WTC11 (cell line): ENCODE data around the gene COLQ. TPM values are rescaled to one million over a fixed set of nuclear protein-coding genes. Genes with fewer than 3 reads are reported as not detected.

Source experiments
- ATAC-seq: fragments of 200-7000 bp; cut with Tn5 transposase; 2 replicates; pipeline ENCODE4 v1.10.0; 2021; ENCODE audit warnings: mild to moderate bottlenecking, moderate library complexity
- CTCF ChIA-PET: fragments of 300-600 bp; sonication (Branson Sonifier 250); formaldehyde crosslinking; loops from one replicate; lab custom pipeline; 2021; ENCODE audit warnings: antibody characterized with exemption; lab: Charles Lee
- POLR2A ChIA-PET: fragments of 350-600 bp; sonication (Branson Sonifier 250); formaldehyde crosslinking; loops from one replicate; lab custom pipeline; 2021; ENCODE audit warnings: antibody characterized with exemption; lab: Charles Lee
- DNase-seq: peaks from one replicate; pipeline ENCODE4 v3.0.0; 2021; ENCODE audit warnings: low spot score
- H3K27ac Mint-ChIP-seq: 2 replicates; pipeline ENCODE4 v1.8.0; 2021; ENCODE audit warnings: mixed read lengths
- H3K27me3 Mint-ChIP-seq: 2 replicates; pipeline ENCODE4 v1.8.0; 2021; ENCODE audit warnings: low read depth, mild to moderate bottlenecking, moderate library complexity, mixed read lengths
- H3K36me3 Mint-ChIP-seq: 2 replicates; pipeline ENCODE4 v1.8.0; 2021; ENCODE audit warnings: mixed read lengths
- H3K4me1 Mint-ChIP-seq: 2 replicates; pipeline ENCODE4 v1.8.0; 2022; ENCODE audit warnings: mixed read lengths
- H3K4me3 Mint-ChIP-seq: 2 replicates; pipeline ENCODE4 v1.8.0; 2021; ENCODE audit warnings: mild to moderate bottlenecking, moderate library complexity, mixed read lengths
- H3K9me3 Mint-ChIP-seq: 2 replicates; pipeline ENCODE4 v1.8.0; 2021; ENCODE audit warnings: mixed read lengths
- ATF1 ChIP-seq: sonication (generic); formaldehyde crosslinking; IDR thresholded peaks from 2 replicates; pipeline ENCODE4 v1.8.1; 2023; ENCODE audit warnings: mild to moderate bottlenecking, moderate library complexity, missing genetic modification reagents
- CREM ChIP-seq: sonication (generic); formaldehyde crosslinking; IDR thresholded peaks from 2 replicates; pipeline ENCODE4 v1.8.1; 2022; ENCODE audit warnings: mild to moderate bottlenecking, missing genetic modification reagents, moderate library complexity
- EMX1 ChIP-seq: fragments of 250-450 bp; sonication (Bioruptor Pico); IDR thresholded peaks from 2 replicates; pipeline ENCODE4 v1.8.0; 2021; ENCODE audit warnings: mild to moderate bottlenecking
- ESRRA ChIP-seq: sonication (generic); formaldehyde crosslinking; IDR thresholded peaks from 2 replicates; pipeline ENCODE4 v1.8.1; 2022; ENCODE audit warnings: mild to moderate bottlenecking, missing genetic modification reagents, borderline replicate concordance
- GABPB1 ChIP-seq: sonication (generic); formaldehyde crosslinking; IDR thresholded peaks from 2 replicates; pipeline ENCODE4 v1.8.1; 2023; ENCODE audit warnings: mild to moderate bottlenecking, missing genetic modification reagents
- GTF2I ChIP-seq: fragments of 250-450 bp; sonication (Bioruptor Pico); conservative IDR thresholded peaks from 2 replicates; pipeline ENCODE4 v1.4.0; 2021; ENCODE audit warnings: mild to moderate bottlenecking
- HMGXB4 ChIP-seq: sonication (generic); formaldehyde crosslinking; IDR thresholded peaks from 2 replicates; pipeline ENCODE4 v1.8.1; 2023; ENCODE audit warnings: mild to moderate bottlenecking, moderate library complexity, missing genetic modification reagents
- MXD4 ChIP-seq: fragments of 250-450 bp; sonication (Bioruptor Pico); IDR thresholded peaks from 2 replicates; pipeline ENCODE4 v1.8.0; 2021; ENCODE audit warnings: mild to moderate bottlenecking, moderate library complexity, borderline replicate concordance
- NFATC4 ChIP-seq: fragments of 250-450 bp; sonication (Bioruptor Pico); IDR thresholded peaks from 2 replicates; pipeline ENCODE4 v1.9.0; 2021; ENCODE audit warnings: mild to moderate bottlenecking
- NFYB ChIP-seq: sonication (generic); formaldehyde crosslinking; conservative IDR thresholded peaks from 2 replicates; pipeline ENCODE4 v1.8.0; 2022; ENCODE audit warnings: low read depth, missing genetic modification reagents
- NR2C2 ChIP-seq: sonication (generic); formaldehyde crosslinking; IDR thresholded peaks from 2 replicates; pipeline ENCODE4 v1.8.0; 2022; ENCODE audit warnings: mild to moderate bottlenecking, missing genetic modification reagents
- PRDM15 ChIP-seq: sonication (generic); formaldehyde crosslinking; IDR thresholded peaks from 2 replicates; pipeline ENCODE4 v1.8.0; 2022; ENCODE audit warnings: missing genetic modification reagents
- SMAD4 ChIP-seq: sonication (generic); formaldehyde crosslinking; IDR thresholded peaks from 2 replicates; pipeline ENCODE4 v1.8.0; 2022; ENCODE audit warnings: mild to moderate bottlenecking, missing genetic modification reagents
- TP53 ChIP-seq: sonication (generic); formaldehyde crosslinking; IDR thresholded peaks from 2 replicates; pipeline ENCODE4 v1.8.1; 2023; ENCODE audit warnings: mild to moderate bottlenecking, missing genetic modification reagents
- ZNF138 ChIP-seq: sonication (generic); formaldehyde crosslinking; conservative IDR thresholded peaks from 2 replicates; pipeline ENCODE4 v1.8.1; 2022; ENCODE audit warnings: mild to moderate bottlenecking, moderate library complexity, missing genetic modification reagents
- ZNF219 ChIP-seq: sonication (generic); formaldehyde crosslinking; IDR thresholded peaks from 2 replicates; pipeline ENCODE4 v1.8.0; 2023; ENCODE audit warnings: missing genetic modification reagents, mild to moderate bottlenecking, borderline replicate concordance
- ZNF263 ChIP-seq: sonication (generic); formaldehyde crosslinking; IDR thresholded peaks from 2 replicates; pipeline ENCODE4 v1.8.1; 2022; ENCODE audit warnings: low read depth, mild to moderate bottlenecking, moderate library complexity, missing genetic modification reagents
- ZNF423 ChIP-seq: fragments of 250-450 bp; sonication (Bioruptor Pico); IDR thresholded peaks from 2 replicates; pipeline ENCODE4 v2.1.2; 2022; ENCODE audit warnings: mild to moderate bottlenecking, moderate library complexity
- ZSCAN18 ChIP-seq: fragments of 250-450 bp; sonication (Bioruptor Pico); IDR thresholded peaks from 2 replicates; pipeline ENCODE4 v2.1.2; 2022; ENCODE audit warnings: mild to moderate bottlenecking, moderate library complexity
- total RNA-seq: library from RNA; stranded (reverse); gene quantifications from 3 replicates; pipeline ENCODE4 v1.2.3, GENCODE V29; 2021
- TF ChIP-seq, protein P1 (sequence below): sonication (generic); formaldehyde crosslinking; IDR thresholded peaks from 2 replicates; pipeline ENCODE4 v1.8.1; 2023; ENCODE audit warnings: mild to moderate bottlenecking, missing genetic modification reagents
- TF ChIP-seq, protein P2 (sequence below): sonication (generic); formaldehyde crosslinking; IDR thresholded peaks from 2 replicates; pipeline ENCODE4 v1.8.0; 2022; ENCODE audit warnings: mild to moderate bottlenecking, missing genetic modification reagents
- TF ChIP-seq, protein P3 (sequence below): sonication (generic); formaldehyde crosslinking; IDR thresholded peaks from 2 replicates; pipeline ENCODE4 v1.8.1; 2023; ENCODE audit warnings: mild to moderate bottlenecking, missing genetic modification reagents, borderline replicate concordance

COLQ gene
- total RNA-seq, 1 experiment from 2014 or later = 2.2 TPM

- TF ChIP-seq ZNF219 (CRISPR knock-in tag) (no peak), ZNF423 (CRISPR knock-in tag) (no peak), SMAD4 (CRISPR knock-in tag) (no peak), EMX1 (CRISPR knock-in tag) (no peak), ATF1 (CRISPR knock-in tag) (no peak), TP53 (CRISPR knock-in tag) (no peak), GABPB1 (CRISPR knock-in tag) (no peak), CREM (CRISPR knock-in tag) (no peak), HMGXB4 (no peak), NFYB (CRISPR knock-in tag) (no peak), ZNF263 (no peak)
- TF ChIP-seq, protein P1, sequence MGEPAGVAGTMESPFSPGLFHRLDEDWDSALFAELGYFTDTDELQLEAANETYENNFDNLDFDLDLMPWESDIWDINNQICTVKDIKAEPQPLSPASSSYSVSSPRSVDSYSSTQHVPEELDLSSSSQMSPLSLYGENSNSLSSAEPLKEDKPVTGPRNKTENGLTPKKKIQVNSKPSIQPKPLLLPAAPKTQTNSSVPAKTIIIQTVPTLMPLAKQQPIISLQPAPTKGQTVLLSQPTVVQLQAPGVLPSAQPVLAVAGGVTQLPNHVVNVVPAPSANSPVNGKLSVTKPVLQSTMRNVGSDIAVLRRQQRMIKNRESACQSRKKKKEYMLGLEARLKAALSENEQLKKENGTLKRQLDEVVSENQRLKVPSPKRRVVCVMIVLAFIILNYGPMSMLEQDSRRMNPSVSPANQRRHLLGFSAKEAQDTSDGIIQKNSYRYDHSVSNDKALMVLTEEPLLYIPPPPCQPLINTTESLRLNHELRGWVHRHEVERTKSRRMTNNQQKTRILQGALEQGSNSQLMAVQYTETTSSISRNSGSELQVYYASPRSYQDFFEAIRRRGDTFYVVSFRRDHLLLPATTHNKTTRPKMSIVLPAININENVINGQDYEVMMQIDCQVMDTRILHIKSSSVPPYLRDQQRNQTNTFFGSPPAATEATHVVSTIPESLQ (CRISPR knock-in tag) = no peak
- TF ChIP-seq, protein P2, sequence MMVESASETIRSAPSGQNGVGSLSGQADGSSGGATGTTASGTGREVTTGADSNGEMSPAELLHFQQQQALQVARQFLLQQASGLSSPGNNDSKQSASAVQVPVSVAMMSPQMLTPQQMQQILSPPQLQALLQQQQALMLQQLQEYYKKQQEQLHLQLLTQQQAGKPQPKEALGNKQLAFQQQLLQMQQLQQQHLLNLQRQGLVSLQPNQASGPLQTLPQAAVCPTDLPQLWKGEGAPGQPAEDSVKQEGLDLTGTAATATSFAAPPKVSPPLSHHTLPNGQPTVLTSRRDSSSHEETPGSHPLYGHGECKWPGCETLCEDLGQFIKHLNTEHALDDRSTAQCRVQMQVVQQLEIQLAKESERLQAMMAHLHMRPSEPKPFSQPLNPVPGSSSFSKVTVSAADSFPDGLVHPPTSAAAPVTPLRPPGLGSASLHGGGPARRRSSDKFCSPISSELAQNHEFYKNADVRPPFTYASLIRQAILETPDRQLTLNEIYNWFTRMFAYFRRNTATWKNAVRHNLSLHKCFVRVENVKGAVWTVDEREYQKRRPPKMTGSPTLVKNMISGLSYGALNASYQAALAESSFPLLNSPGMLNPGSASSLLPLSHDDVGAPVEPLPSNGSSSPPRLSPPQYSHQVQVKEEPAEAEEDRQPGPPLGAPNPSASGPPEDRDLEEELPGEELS = no peak
- TF ChIP-seq, protein P3, sequence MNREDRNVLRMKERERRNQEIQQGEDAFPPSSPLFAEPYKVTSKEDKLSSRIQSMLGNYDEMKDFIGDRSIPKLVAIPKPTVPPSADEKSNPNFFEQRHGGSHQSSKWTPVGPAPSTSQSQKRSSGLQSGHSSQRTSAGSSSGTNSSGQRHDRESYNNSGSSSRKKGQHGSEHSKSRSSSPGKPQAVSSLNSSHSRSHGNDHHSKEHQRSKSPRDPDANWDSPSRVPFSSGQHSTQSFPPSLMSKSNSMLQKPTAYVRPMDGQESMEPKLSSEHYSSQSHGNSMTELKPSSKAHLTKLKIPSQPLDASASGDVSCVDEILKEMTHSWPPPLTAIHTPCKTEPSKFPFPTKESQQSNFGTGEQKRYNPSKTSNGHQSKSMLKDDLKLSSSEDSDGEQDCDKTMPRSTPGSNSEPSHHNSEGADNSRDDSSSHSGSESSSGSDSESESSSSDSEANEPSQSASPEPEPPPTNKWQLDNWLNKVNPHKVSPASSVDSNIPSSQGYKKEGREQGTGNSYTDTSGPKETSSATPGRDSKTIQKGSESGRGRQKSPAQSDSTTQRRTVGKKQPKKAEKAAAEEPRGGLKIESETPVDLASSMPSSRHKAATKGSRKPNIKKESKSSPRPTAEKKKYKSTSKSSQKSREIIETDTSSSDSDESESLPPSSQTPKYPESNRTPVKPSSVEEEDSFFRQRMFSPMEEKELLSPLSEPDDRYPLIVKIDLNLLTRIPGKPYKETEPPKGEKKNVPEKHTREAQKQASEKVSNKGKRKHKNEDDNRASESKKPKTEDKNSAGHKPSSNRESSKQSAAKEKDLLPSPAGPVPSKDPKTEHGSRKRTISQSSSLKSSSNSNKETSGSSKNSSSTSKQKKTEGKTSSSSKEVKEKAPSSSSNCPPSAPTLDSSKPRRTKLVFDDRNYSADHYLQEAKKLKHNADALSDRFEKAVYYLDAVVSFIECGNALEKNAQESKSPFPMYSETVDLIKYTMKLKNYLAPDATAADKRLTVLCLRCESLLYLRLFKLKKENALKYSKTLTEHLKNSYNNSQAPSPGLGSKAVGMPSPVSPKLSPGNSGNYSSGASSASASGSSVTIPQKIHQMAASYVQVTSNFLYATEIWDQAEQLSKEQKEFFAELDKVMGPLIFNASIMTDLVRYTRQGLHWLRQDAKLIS (CRISPR knock-in tag) = no peak
- H3K27me3 Mint-ChIP-seq = no peaks in the 10 kb centered on the region
- no peaks in the 10 kb centered on the region for H3K9me3 Mint-ChIP-seq
- ChIA-PET POLR2A (no interaction called here), CTCF (interaction anchor here (1.2 kb wide), 1 partner anchor 100 kb away, joined by 3 read pairs; no protein-coding TSS in a partner anchor)
- H3K4me1 Mint-ChIP-seq = peaks cover 24% of the 10 kb centered on the region
- H3K27ac Mint-ChIP-seq = peak overlapping the region; percentile 91
- ATAC-seq = 0 out of 2 replicates have a peak, but pooled peaks have one; percentile 7
- peaks cover 34% of the 10 kb centered on the region for H3K36me3 Mint-ChIP-seq
- DNase-seq = no peak
- H3K4me3 Mint-ChIP-seq = peak overlapping the region; percentile 96
These were observed 94.9 kb downstream of the COLQ start for GRCh38 chr3:15426579-15427118.

GRCh38 chr3:15420871-15421270, 100.6 kb downstream of the COLQ start:
- Mint-ChIP-seq H3K27me3 (no peaks in the 10 kb centered on the region), H3K36me3 (peaks cover 38% of the 10 kb centered on the region), H3K4me1 (peaks cover 2% of the 10 kb centered on the region; the same call in 1 of the 2 replicates), H3K9me3 (no peaks in the 10 kb centered on the region), H3K27ac (no peak overlapping the region), H3K4me3 (no peak overlapping the region)
- ChIA-PET CTCF (no interaction called here), POLR2A (no interaction called here)
- ATAC-seq (no peak), DNase-seq (no peak)
- TF ChIP-seq NR2C2 (CRISPR knock-in tag) = no peak
- TF ChIP-seq ZNF423 (CRISPR knock-in tag) = no peak
- TF ChIP-seq ZSCAN18 (CRISPR knock-in tag) = no peak
- TF ChIP-seq GTF2I (CRISPR knock-in tag) = no peak
- TF ChIP-seq NFATC4 = no peak
- TF ChIP-seq MXD4 (CRISPR knock-in tag) = no peak
- no peak for TF ChIP-seq PRDM15 (CRISPR knock-in tag)
- TF ChIP-seq ESRRA (CRISPR knock-in tag) = no peak
- TF ChIP-seq ZNF138 (CRISPR knock-in tag) = no peak
- TF ChIP-seq NFYB (CRISPR knock-in tag) = no peak
